HG02678 (cell line): Measurements from ENCODE around the gene INPP5F.
"Not testable (repeated sequence)": the region's sequence is repeated elsewhere in the genome, so short reads cannot be mapped to it uniquely, and the experiment has no call there.

Source experiments
- ATAC-seq: cut with Tn5 transposase; IDR thresholded peaks from one replicate; pipeline ENCODE4 v1.9.1; 2021; ENCODE audit warnings: mild to moderate bottlenecking, moderate library complexity; ENCODE audit not compliant: unreplicated experiment

The INPP5F gene

DNA sequence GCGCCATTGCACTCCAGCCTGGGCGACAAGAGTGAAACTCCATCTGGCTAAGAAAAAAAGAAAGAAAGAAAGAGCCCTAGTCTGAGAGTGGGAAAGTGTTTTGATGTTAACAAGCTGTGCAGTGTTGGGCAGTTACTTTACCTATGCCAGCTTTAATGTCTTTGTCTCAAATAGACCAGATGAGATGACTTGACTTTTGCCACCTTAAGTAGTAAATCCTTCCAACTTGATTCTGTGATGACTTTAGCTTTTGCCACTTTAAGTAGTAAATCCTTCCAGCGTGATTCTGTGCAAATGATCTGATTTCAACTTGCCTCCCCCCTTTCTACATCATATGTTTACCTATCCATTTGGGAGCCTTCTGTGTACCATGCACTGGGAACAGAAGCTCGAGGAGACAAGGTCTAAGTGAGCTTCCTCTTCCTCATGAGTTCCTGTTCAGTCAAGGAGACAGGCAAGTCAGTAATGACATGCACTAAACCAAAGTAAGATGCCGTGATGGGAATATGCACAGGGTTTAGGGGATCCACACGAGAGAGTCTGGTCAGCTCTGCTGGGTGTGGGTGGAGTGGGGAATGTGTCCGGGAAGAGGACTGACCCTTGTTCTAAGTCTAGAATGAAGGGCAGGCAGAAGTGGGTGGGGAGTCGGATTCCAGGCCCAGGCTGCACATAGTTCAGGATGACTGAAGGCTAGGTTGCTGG, 17.2 kb downstream of the INPP5F start:
- ATAC-seq, result no peak

DNA sequence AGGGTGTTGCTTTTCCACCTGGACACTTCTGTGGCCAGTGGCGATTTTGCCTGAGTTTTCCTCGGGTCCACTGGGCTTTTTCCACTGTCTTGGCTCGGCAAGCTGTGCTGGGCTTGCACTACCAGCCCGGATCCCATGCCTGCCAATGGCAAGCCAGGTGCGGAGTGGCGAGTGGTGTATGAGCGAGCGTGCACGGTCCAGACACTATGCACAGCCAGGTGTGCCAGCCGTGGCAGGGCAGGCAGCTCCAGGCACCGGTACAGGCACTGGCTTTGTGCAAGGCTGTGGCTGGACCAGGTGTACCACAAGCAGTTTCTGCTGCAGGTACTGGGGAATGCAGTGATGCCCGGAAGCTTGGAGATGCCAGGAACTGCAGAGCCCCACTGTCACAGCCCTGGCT, 22.1 kb downstream of the INPP5F start:
- ATAC-seq, result no peak

- no peak for ATAC-seq
These were observed 23.0 kb downstream of the INPP5F start for GRCh38 chr10:119748871-119749270.

- ATAC-seq, result no peak
These were observed 23.6 kb downstream of the INPP5F start for GRCh38 chr10:119749455-119749854.

GRCh38 chr10:119750391-119751230, 24.8 kb downstream of the INPP5F start:
- peak; percentile 81 for ATAC-seq

GRCh38 chr10:119753309-119753708, 27.5 kb downstream of the INPP5F start:
- ATAC-seq, result no peak

- no peak for ATAC-seq
These were observed 28.2 kb downstream of the INPP5F start for GRCh38 chr10:119754085-119754484.

DNA sequence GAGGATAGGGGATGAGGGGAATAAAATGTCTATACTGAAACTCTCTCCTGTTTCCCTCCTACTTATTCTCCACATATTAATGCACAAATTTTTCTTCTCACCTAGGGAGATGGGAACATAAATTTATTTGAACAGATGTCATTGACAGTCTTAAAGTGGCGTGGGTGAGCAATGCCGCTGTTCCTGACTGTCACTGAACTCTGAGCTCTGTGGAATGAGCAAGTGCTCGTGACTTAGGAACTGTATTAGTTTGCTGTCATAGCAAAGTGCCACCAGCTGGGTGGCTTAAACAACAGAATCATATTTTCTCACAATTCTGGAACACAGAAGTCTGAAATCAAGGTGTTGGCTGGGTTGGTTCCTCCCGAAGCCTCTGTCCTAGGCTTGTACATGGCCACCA, 29.1 kb downstream of the INPP5F start:
- ATAC-seq, result no peak

DNA sequence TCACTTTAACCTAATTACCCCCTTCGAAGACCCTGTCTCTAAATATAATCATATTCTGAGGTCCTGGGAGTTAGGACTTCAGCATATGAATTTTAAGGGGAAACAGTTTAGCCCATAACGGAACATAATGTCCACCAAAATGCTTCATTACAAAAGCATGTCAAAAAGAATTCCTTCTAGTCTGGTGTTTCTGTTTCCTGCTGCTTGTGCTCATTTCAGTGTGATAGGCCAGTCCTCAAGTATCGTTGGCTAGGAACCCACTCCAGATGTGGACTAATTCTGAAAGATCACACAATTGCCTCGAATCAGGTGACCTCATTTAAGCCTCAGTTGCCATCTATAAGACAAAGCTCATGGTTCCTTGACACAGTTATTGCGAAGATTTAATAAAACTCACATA, 29.6 kb downstream of the INPP5F start:
- ATAC-seq, result no peak

DNA sequence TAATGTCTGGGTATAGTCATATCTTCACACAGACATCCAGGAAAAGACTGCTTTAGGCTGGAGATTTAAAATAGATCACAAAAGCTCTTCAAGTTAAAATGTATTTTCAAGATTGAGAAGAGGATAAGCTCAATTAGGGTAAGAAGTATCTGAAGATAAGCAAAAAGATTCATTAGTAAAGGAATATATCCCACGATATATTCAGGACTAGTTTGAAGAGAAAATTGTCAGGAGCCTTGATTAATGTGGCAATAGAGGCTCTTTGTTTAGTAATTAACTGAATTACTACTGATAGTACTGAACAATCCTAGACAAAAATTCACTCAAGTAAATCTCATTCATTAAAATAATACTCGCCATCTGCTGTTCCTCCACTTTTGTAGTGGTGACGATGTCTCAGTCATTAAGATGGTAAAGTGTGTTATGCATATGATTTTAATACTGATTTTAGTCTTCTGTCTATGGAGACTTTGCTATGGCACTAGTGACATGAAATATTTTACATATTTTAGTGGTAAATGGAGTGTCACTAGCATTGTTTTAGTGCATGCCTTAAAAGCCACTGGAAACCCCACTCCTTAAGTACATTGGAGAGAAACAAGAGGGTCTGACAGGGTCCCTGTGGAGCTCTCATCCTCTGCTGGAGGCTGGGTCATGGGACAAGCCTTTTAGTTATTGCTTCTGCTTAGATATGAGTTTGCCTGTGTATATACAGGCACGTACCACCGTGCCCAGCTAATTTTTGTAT, 32.8 kb downstream of the INPP5F start:
- no peak for ATAC-seq

DNA sequence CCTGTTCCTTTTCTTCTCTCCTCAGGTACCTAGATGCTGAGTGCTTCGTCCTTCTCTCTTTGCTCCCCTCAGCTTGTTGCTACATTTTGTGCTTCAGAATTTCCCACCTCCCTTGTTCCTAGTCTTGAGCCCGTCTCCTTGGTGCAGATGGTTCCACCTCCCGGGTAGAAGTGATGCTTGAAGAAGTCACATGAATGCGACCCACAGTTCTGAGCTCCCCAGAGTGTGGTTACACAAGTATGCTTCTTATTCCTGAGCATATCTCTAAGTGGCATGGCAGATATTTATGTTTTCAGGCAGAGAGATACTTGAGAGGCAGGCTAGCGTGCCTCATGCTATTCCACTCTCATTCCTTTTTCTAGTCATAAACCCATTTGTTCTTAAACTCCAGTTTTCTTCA, 34.0 kb downstream of the INPP5F start:
- no peak for ATAC-seq

DNA sequence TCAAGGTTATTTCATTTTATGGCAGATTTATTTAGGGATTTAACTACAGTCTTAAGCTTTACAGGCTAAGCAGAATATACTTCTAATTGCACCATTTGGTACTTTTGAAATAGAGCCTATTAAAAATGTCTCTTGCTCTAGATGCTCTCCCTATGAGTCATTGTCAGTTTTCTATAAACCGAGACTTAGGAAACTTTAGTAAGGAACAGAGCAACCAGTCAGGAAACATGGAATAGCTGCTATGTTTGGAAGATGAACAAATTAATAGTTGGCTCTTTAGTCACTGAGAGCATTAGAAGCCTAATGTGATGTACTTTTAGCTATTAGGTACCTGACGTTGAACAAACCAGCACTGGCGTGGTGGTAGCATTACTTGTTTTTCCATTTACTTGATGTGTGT, 35.3 kb downstream of the INPP5F start:
- ATAC-seq, result no peak

DNA sequence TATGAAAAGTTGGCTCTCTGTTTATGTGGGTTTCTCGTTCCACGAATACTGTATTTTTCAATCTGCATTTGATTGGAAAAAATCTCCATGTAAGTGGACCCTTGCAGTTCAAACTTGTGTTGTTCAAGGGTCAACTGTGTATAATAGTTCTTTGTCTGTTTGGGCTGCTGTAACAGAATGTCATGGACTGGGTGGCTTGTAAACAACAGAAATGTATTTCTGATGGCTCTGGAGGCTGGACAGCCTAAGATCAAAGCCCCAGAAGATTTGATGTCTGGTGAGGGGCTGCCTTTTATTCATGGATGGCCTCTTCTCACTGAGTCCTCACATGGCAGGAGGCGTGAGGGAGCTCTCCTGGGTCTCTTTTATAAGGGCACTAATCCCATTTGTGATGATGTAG, 36.2 kb downstream of the INPP5F start:
- ATAC-seq, result no peak

DNA sequence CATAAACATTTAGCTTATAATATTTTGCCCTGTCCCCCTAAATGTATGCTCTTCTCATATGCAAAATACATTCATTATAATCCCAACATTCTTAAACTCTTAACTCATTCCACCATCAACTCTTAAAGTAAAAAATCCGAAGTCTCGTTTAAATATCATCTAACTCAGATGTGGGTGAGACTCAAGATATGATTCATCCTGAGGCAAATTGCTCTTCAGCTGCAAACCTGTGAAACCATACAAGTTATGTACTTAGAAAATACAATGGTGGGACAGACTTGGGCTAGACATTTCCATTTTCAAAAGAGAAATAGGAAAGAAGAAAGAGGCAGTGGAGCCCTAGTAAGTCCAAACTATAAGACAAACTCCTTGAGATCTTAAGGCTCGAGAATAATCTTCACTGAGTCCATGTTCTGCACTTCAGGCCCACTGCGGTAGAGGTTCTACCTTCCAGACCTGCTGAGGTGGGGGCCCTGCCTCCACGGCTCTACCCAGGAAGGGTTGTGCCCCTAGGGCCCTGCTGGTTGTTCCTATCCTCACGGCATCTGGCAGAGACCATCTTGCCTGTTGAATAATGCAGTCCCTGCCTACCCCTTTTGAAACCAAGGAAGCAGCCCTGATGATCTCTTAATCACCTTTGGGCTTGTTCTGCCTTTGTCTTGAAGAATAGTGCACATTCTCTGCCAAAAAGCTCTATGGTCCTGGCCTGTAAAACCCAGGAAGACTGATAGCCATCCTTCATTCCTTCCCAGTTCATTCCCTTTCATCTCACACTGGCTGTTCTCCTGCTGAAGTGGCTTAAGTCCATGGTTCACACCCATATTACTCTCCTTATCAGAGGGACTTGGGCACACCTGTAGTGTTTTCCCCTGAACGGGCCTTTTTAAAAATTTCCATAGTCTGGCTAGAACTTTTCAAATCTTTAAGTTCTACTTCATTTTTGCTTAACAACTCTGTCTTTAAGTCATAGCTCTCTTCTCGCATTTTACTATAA, 37.3 kb downstream of the INPP5F start:
- no peak for ATAC-seq

GRCh38 chr10:119768455-119769094, 42.7 kb downstream of the INPP5F start:
- no peak for ATAC-seq

- ATAC-seq, result no peak
These were observed 44.0 kb downstream of the INPP5F start for GRCh38 chr10:119769886-119770285.

DNA sequence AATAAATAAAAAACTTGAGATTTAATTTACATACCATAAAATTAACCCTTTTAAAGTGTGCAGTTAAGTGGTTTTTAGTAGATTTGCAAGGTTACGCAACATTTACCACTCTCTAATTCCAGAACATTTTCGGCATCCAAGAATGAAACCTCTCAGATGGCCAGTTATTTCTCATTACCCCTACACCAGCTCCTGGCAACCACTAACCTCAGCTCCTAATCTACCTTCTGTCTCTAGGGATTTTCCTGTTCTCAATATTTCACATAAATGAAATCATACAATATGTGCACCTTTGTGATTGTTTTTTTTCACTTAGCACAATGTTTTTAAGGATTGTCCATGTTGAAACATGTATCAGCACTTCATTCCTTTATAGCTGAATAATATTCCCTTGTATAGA, 45.1 kb downstream of the INPP5F start:
- ATAC-seq, result no peak

DNA sequence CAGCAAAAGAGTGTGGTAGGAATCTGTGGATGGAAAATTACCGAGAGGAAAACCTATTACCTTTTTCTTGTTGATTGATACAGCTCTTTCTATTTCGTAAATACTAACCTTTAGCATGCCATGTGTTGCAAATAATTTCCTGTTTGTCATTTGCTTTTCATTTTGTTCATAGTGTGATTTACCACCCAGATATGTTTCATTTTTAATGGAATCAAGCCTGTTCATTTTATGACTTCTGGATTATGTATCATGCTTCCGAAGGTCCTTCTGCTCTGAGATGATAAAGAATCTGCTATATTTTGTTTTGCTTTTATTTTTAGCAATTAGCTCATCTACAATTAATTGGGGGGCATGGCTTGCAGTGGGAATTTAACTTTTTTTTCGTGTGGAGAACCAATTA, 46.5 kb downstream of the INPP5F start:
- ATAC-seq, result no peak

GRCh38 chr10:119773041-119773440, 47.2 kb downstream of the INPP5F start:
- ATAC-seq, result not testable (repeated sequence)

DNA sequence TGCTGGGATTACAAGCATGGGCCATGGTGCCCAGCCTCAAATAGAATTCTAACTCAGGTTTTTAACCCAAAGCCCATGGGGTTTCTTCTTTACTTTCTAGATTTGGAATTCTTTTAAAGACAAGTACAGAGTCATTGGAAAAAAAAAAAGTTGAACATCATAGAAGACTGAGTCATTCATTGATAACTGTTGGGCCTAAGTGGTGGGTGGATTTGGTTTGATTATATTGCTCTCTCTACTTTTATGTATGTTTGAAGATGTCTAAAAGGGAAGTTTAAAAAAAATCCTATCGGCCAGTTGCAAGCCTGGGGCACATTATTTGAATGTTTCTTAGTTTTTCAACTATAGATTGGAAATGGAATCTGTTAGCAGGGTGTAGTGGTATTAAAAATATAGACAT, 49.7 kb downstream of the INPP5F start:
- no peak for ATAC-seq
